ENCODE measurements around the gene RASA1. TPM values are rescaled to one million over a fixed set of nuclear protein-coding genes. Genes with fewer than 3 reads are reported as not detected.

Gene RASA1
- total RNA-seq, 1 donor from 2014 or later = 22.6 TPM

DNA sequence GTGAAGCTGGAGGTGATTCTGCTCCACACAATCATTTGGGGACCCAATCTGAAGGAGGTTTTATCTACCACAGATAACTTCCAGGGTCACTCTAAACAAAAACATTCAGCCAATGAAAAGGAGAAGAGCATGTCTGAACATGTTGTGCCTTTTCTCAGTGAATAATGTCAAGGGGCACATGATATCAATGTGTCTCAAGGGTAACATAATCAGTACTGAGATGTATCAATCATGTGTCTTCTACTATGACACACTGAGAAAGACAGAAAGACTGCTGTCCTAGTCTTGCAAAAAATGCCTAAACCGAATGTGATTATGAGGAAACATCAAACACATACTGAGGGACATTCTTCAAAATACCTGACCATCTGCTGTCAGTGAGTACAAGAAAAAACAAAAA, 25.4 kb upstream of the RASA1 start:
- Histone ChIP-seq H3K27me3 (ENCODE audit: control insufficient read depth, insufficient read depth, low read length) (no peaks in the 10 kb centered on the region), H3K4me3 (ENCODE audit: low read depth, low read length) (no peak overlapping the region), H3K36me3 (ENCODE audit: control insufficient read depth, insufficient read depth, low read length) (no peaks in the 10 kb centered on the region)
- TF ChIP-seq, protein P1, sequence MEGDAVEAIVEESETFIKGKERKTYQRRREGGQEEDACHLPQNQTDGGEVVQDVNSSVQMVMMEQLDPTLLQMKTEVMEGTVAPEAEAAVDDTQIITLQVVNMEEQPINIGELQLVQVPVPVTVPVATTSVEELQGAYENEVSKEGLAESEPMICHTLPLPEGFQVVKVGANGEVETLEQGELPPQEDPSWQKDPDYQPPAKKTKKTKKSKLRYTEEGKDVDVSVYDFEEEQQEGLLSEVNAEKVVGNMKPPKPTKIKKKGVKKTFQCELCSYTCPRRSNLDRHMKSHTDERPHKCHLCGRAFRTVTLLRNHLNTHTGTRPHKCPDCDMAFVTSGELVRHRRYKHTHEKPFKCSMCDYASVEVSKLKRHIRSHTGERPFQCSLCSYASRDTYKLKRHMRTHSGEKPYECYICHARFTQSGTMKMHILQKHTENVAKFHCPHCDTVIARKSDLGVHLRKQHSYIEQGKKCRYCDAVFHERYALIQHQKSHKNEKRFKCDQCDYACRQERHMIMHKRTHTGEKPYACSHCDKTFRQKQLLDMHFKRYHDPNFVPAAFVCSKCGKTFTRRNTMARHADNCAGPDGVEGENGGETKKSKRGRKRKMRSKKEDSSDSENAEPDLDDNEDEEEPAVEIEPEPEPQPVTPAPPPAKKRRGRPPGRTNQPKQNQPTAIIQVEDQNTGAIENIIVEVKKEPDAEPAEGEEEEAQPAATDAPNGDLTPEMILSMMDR (IDR thresholded peaks at IDR 0.05; ENCODE audit: insufficient read depth, low read length, severe bottlenecking) = no peak
- DNase-seq (ENCODE audit: low read depth) = peak; percentile 16
- FAIRE-seq = no peak

DNA sequence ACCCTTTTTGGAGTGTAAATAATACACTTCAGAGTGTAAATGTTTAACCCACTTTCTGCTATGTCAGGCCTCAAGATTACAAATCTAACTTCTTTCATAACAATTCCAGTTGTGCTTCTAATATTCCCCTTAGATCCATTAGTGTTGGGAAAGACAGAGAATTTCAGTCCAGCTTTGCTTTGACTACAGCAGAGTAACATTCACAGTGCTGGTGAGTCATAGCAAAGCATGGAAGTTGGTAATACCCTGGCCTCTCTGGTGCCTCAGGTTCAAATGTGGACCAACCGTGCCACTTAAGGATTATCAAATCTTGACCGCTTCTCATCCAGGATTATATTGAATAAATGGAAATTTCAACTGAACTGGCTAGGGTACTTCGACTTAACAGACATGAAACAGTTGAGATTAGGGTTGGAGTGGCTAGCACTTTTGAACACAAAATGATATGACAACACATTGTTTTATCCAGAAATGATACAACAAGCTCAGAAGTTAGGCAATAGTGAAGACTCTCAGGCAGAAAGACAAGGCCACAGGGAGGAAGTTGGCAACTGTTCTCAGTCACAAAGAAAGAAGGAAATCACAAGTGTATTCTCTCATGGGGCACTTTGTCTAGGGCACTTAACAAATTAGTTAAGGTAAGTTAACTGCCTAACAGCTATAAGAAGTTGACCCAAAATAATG, 24.4 kb upstream of the RASA1 start:
- DNase-seq (ENCODE audit: low read depth) = peak; percentile 81
- TF ChIP-seq, protein P1 (IDR thresholded peaks at IDR 0.05; ENCODE audit: insufficient read depth, low read length, severe bottlenecking) = no peak

DNA sequence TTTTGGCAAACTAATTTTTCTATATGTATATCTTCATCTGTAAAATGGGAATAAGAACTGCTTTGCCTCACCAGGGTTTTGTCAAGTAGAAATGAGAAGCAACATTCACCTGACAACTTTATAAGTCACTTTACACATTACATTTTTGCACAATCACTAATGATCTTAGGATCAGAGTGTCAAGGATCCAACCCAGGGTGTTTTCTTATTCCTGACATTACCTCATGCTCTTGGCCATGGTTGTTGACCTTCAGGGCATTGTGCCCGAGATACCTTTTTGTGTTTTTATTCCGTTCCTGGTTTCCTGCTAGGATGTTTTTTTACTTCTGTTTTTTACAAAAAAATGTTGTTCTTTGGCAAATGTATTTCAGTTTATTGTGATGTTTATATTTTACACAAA, 22.2 kb upstream of the RASA1 start:
- no peaks in the 10 kb centered on the region for H3K27me3 ChIP-seq (ENCODE audit: control insufficient read depth, insufficient read depth, low read length)
- DNase-seq (ENCODE audit: low read depth) (no peak), FAIRE-seq (no peak)
- no peak overlapping the region for H3K4me3 ChIP-seq (ENCODE audit: low read depth, low read length)
- TF ChIP-seq, protein P1 (IDR thresholded peaks at IDR 0.05; ENCODE audit: insufficient read depth, low read length, severe bottlenecking) = no peak
- H3K36me3 ChIP-seq (ENCODE audit: control insufficient read depth, insufficient read depth, low read length) = no peaks in the 10 kb centered on the region

More for the DNA sequence above, 24.4 kb upstream of the RASA1 start:
- no peak for FAIRE-seq
- H3K36me3 ChIP-seq (ENCODE audit: control insufficient read depth, insufficient read depth, low read length) = no peaks in the 10 kb centered on the region
- no peak overlapping the region for H3K4me3 ChIP-seq (ENCODE audit: low read depth, low read length)
- no peaks in the 10 kb centered on the region for H3K27me3 ChIP-seq (ENCODE audit: control insufficient read depth, insufficient read depth, low read length)

GRCh38 chr5:87246061-87246460, 21.6 kb upstream of the RASA1 start:
- H3K4me3 ChIP-seq (ENCODE audit: low read depth, low read length) = no peak overlapping the region
- DNase-seq (ENCODE audit: low read depth) (no peak), FAIRE-seq (no peak)
- no peaks in the 10 kb centered on the region for H3K27me3 ChIP-seq (ENCODE audit: control insufficient read depth, insufficient read depth, low read length)
- H3K36me3 ChIP-seq (ENCODE audit: control insufficient read depth, insufficient read depth, low read length) = no peaks in the 10 kb centered on the region
- TF ChIP-seq, protein P1 (IDR thresholded peaks at IDR 0.05; ENCODE audit: insufficient read depth, low read length, severe bottlenecking) = no peak

DNA sequence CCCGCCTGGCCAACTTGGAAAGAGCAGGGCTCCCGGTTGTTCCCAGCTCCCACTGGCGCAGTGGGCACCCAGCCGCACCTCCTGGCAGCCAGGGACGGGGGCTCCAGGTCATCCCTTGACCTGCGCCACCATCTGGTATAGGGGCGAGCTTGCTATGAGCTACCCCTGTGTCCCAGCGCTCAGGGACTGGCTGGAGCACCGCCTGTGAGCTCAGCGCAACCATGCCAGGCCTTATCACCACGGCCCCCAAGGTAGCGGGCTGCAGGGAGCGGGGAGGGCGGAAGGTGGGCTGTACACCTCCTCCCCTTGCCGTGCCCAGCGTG, 15.4 kb upstream of the RASA1 start:
- no peak for DNase-seq (ENCODE audit: low read depth)
- no peak overlapping the region for H3K4me3 ChIP-seq (ENCODE audit: low read depth, low read length)
- no peaks in the 10 kb centered on the region for H3K27me3 ChIP-seq (ENCODE audit: control insufficient read depth, insufficient read depth, low read length)
- no peaks in the 10 kb centered on the region for H3K36me3 ChIP-seq (ENCODE audit: control insufficient read depth, insufficient read depth, low read length)
- TF ChIP-seq, protein P1 (IDR thresholded peaks at IDR 0.05; ENCODE audit: insufficient read depth, low read length, severe bottlenecking) = no peak
- no peak for FAIRE-seq

- H3K27me3 ChIP-seq (ENCODE audit: control insufficient read depth, insufficient read depth, low read length) = no peaks in the 10 kb centered on the region
- FAIRE-seq = no peak
- no peak for DNase-seq (ENCODE audit: low read depth)
- H3K36me3 ChIP-seq (ENCODE audit: control insufficient read depth, insufficient read depth, low read length) = no peaks in the 10 kb centered on the region
- TF ChIP-seq, protein P1 (IDR thresholded peaks at IDR 0.05; ENCODE audit: insufficient read depth, low read length, severe bottlenecking) = no peak
- H3K4me3 ChIP-seq (ENCODE audit: low read depth, low read length) = no peak overlapping the region
These were observed 13.6 kb upstream of the RASA1 start for GRCh38 chr5:87254035-87254434.

All from bronchial epithelial cell (primary cell).